T47D (cell line): Measurements from ENCODE around the gene G6PC2.

Experiments
- DNase-seq, 2 experiments: peaks; one replicate each; pipeline versions ENCODE4 v3.0.0 to v3.0.0-alpha.2; 2011 to 2012; ENCODE audit warnings: low read depth in 1 of 2, low spot score in 1 of 2
- JUND ChIP-seq: IDR thresholded peaks from 2 replicates; pipeline ENCODE4 v1.6.1; 2012; ENCODE audit warnings: low read depth
- in situ Hi-C: cut with HindIII; loops from 2 replicates; pipeline ENCODE4 v1.10.0; 2016; ENCODE audit warnings: low sequenced_read_pairs, low pct_unique_long_range_greater_than_20kb

Gene G6PC2

GRCh38 chr2:168935810-168936581, 34.9 kb downstream of the G6PC2 start:
- in situ Hi-C loops, result no loop called here
- DNase-seq, result no peak
- TF ChIP-seq JUND, result no peak

GRCh38 chr2:168939061-168939460, 38.0 kb downstream of the G6PC2 start:
- in situ Hi-C loops, result no loop called here
- no peak for TF ChIP-seq JUND
- DNase-seq, result no peak

GRCh38 chr2:168939918-168940317, 38.8 kb downstream of the G6PC2 start:
- in situ Hi-C loops, result no loop called here
- TF ChIP-seq JUND, result no peak
- no peak for DNase-seq

GRCh38 chr2:168941297-168941696, 40.2 kb downstream of the G6PC2 start:
- TF ChIP-seq JUND, result no peak
- in situ Hi-C loops, result no loop called here
- DNase-seq, result no peak

- in situ Hi-C loops, result no loop called here
- no peak for DNase-seq
- no peak for TF ChIP-seq JUND
These were observed 43.0 kb downstream of the G6PC2 start for GRCh38 chr2:168944065-168944464.

GRCh38 chr2:168945508-168945907, 44.4 kb downstream of the G6PC2 start:
- DNase-seq, result no peak
- in situ Hi-C loops, result no loop called here
- no peak for TF ChIP-seq JUND

GRCh38 chr2:168948621-168949212, 47.6 kb downstream of the G6PC2 start:
- no peak for TF ChIP-seq JUND
- in situ Hi-C loops, result no loop called here
- peak in 1 of 2 experiments; percentile 14 for DNase-seq

- TF ChIP-seq JUND, result no peak
- in situ Hi-C loops, result no loop called here
- no peak for DNase-seq
These were observed 48.2 kb downstream of the G6PC2 start for GRCh38 chr2:168949324-168949723.

- DNase-seq, result no peak
- TF ChIP-seq JUND, result no peak
- in situ Hi-C loops, result no loop called here
These were observed 50.8 kb downstream of the G6PC2 start for GRCh38 chr2:168951871-168952270.

- no peak for TF ChIP-seq JUND
- in situ Hi-C loops, result no loop called here
These were observed 51.3 kb downstream of the G6PC2 start for GRCh38 chr2:168952424-168952823.

GRCh38 chr2:168954256-168954655, 53.2 kb downstream of the G6PC2 start:
- TF ChIP-seq JUND, result no peak
- in situ Hi-C loops, result no loop called here

More at GRCh38 chr2:168952424-168952823, 51.3 kb downstream of the G6PC2 start:
- no peak for DNase-seq

GRCh38 chr2:168955321-168955720, 54.2 kb downstream of the G6PC2 start:
- no peak for TF ChIP-seq JUND
- no peak for DNase-seq
- in situ Hi-C loops, result no loop called here

More at GRCh38 chr2:168954256-168954655, 53.2 kb downstream of the G6PC2 start:
- no peak for DNase-seq

GRCh38 chr2:168956392-168956791, 55.3 kb downstream of the G6PC2 start:
- in situ Hi-C loops, result no loop called here
- TF ChIP-seq JUND, result no peak
- DNase-seq, result no peak
